Measurements from ENCODE around the gene CEP57. TPM values are rescaled to one million over a fixed set of nuclear protein-coding genes. Genes with fewer than 3 reads are reported as not detected.

The CEP57 gene
- total RNA-seq, 4 donors from 2014 or later: 18.6 to 30.1 (median 23.8) TPM

DNA sequence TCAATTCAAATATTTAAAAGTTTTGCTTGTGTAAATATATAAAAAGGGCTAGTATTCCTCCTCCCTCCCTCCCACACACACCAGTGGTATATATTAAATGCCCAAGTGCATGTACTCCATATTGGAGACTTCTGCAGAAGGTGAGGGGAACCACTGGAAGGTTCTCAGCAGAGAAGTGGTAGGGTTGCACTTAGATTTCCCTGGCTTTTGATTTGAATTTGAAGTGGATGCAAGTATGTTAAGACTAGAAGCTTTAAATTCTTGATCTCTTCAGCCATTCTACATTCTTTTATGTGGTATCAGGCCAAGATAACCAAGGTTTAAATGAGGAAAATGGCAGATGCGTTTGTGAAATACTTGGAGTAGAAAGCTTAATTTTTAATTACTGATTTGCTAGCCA lies 43.1 kb downstream of the CEP57 start:
- Histone ChIP-seq H3K9me3 (no peaks in the 10 kb centered on the region), H3K36me3 (peaks cover 0 to 85% (median 4%) of the 10 kb centered on the region in 3 donors), H3K27me3 (no peaks in the 10 kb centered on the region), H3K27ac (no peak overlapping the region), H3K4me3 (no peak overlapping the region), H3K4me1 (peaks cover 0 to 21% (median 0%) of the 10 kb centered on the region in 3 donors)
- intact Hi-C loops (cut with DNase I): loop anchor here (10.0 kb wide), 1 partner anchor 591 kb away; no protein-coding TSS in a partner anchor
- WGBS, 2 donors: 45 to 94% methylated on average over 1 of the region's 1 CpG
- TF ChIP-seq, protein P1, sequence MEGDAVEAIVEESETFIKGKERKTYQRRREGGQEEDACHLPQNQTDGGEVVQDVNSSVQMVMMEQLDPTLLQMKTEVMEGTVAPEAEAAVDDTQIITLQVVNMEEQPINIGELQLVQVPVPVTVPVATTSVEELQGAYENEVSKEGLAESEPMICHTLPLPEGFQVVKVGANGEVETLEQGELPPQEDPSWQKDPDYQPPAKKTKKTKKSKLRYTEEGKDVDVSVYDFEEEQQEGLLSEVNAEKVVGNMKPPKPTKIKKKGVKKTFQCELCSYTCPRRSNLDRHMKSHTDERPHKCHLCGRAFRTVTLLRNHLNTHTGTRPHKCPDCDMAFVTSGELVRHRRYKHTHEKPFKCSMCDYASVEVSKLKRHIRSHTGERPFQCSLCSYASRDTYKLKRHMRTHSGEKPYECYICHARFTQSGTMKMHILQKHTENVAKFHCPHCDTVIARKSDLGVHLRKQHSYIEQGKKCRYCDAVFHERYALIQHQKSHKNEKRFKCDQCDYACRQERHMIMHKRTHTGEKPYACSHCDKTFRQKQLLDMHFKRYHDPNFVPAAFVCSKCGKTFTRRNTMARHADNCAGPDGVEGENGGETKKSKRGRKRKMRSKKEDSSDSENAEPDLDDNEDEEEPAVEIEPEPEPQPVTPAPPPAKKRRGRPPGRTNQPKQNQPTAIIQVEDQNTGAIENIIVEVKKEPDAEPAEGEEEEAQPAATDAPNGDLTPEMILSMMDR (IDR thresholded peaks at IDR 0.05): no peak
- no peak for TF ChIP-seq POLR2A (IDR thresholded peaks at IDR 0.05)
- no peak for DNase-seq

DNA sequence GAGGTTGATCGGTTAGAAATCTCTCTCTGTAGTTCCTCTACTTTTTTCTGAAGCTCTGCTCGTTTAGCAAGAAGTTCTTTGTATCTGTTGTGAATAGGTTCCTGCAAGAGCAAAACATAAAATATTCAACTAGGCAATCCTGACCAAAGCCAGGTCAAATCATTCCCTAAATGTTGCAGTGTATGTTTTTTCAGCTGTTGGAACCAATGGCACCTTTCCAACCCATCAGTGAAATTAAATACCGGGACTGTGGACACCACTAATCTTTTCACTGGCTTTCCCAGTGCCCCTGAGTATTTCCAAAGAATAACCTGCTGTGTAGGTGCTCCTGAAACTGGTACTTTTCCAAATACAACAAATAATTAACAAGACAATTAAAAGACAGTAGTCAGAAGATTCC lies 45.1 kb downstream of the CEP57 start:
- H3K36me3 ChIP-seq: peaks cover 0 to 83% (median 4%) of the 10 kb centered on the region in 3 donors
- no peak for DNase-seq
- no peak overlapping the region for H3K27ac ChIP-seq
- WGBS, 2 donors: 60 to 66% methylated on average over 3 of the region's 3 CpGs
- no peaks in the 10 kb centered on the region for H3K9me3 ChIP-seq
- TF ChIP-seq, protein P1 (IDR thresholded peaks at IDR 0.05): no peak
- TF ChIP-seq POLR2A (IDR thresholded peaks at IDR 0.05): no peak
- peaks cover 0 to 21% (median 0%) of the 10 kb centered on the region in 3 donors for H3K4me1 ChIP-seq
- no peaks in the 10 kb centered on the region for H3K27me3 ChIP-seq
- intact Hi-C loops (cut with DNase I): loop anchor here (10.0 kb wide), 1 partner anchor 589 kb away; no protein-coding TSS in a partner anchor
- no peak overlapping the region for H3K4me3 ChIP-seq

DNA sequence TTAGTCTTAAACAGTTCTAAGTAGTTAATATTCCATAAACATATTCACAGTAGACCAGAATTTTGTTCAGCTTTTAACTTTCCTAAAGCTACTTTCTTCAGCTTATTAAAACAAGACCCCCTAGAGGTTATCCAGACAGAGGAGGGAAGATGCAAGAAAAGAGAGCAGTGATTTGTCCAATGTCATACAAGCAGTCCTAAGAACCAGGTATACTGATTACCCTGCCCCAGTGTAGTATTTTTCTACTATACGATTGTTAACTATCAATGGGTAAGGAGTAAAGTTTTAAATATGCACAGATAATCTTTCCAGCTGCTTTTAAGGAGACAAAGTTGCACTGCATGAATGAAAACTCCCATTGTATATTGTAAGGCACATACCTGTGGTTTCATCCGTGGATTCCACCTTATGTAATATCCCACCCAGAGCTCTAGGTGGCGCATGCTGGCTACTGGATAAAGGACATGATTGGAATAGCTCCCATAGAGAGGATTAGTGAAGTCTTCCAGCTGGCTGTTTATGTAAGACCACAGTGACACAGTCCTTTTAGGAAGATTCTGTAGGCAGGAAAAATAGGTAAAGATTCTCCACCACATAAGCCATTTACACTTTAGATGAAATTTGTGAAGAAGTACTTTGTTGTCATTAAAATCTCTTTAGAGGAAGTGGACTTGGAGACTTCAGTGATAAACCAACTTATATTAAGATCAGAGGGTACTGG lies 45.6 kb downstream of the CEP57 start:
- WGBS, 2 donors: 19 to 20% methylated on average over 3 of the region's 3 CpGs
- TF ChIP-seq, protein P1 (IDR thresholded peaks at IDR 0.05): peak; percentile 63 to 89 (median 84)
- TF ChIP-seq POLR2A (IDR thresholded peaks at IDR 0.05): no peak
- Histone ChIP-seq H3K4me1 (peaks cover 0 to 16% (median 0%) of the 10 kb centered on the region in 3 donors), H3K4me3 (no peak overlapping the region), H3K36me3 (peaks cover 0 to 84% (median 4%) of the 10 kb centered on the region in 3 donors), H3K9me3 (no peaks in the 10 kb centered on the region), H3K27ac (peak overlapping the region in 1 of 4 donors; percentile 41), H3K27me3 (no peaks in the 10 kb centered on the region)
- intact Hi-C loops (cut with DNase I): loop anchor here (10.0 kb wide), 1 partner anchor 589 kb away; no protein-coding TSS in a partner anchor
- DNase-seq: peak; percentile 2

DNA sequence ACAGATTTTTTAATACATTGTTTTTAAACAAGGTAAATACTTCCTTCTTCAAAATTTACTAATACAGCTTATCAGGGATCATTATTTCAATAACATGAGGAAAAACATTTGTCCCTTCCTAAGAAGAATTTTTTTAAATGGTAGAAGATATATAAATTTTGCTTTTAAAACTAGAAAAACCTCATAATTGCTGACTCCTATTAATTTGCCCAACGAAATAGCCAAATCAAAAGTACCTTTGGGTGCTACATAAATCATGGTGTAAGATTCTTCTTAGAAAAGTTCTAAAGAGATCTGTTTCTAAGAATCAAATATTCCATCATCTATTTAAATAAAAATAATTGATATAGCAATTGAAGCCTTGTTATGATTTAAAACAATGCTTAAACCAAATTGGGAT lies 54.9 kb downstream of the CEP57 start:
- H3K27me3 ChIP-seq: no peaks in the 10 kb centered on the region
- no peak overlapping the region for H3K27ac ChIP-seq
- intact Hi-C loops (cut with DNase I): no loop called here
- peaks cover 0 to 5% (median 0%) of the 10 kb centered on the region in 3 donors for H3K4me1 ChIP-seq
- H3K9me3 ChIP-seq: no peaks in the 10 kb centered on the region
- no peak overlapping the region for H3K4me3 ChIP-seq
- no peak for TF ChIP-seq POLR2A (IDR thresholded peaks at IDR 0.05)
- TF ChIP-seq, protein P1 (IDR thresholded peaks at IDR 0.05): no peak
- DNase-seq: no peak
- H3K36me3 ChIP-seq: peaks cover 3 to 80% (median 5%) of the 10 kb centered on the region in 3 donors
- 90 to 97% methylated on average over 1 of the region's 1 CpG for WGBS, 2 donors

GRCh38 chr11:95849087-95849825 lies 59.0 kb downstream of the CEP57 start:
- intact Hi-C loops (cut with DNase I): no loop called here
- peaks cover 0 to 5% (median 0%) of the 10 kb centered on the region in 3 donors for H3K4me1 ChIP-seq
- H3K27me3 ChIP-seq: no peaks in the 10 kb centered on the region
- no peak overlapping the region for H3K27ac ChIP-seq
- DNase-seq: no peak
- H3K9me3 ChIP-seq: no peaks in the 10 kb centered on the region
- H3K36me3 ChIP-seq: peaks cover 3 to 63% (median 5%) of the 10 kb centered on the region in 3 donors
- H3K4me3 ChIP-seq: no peak overlapping the region
- 66 to 68% methylated on average over 6 of the region's 6 CpGs for WGBS, 2 donors
- TF ChIP-seq, protein P1 (IDR thresholded peaks at IDR 0.05): peak in 5 of 6 experiments; percentile 14 to 54 (median 30)
- TF ChIP-seq POLR2A (IDR thresholded peaks at IDR 0.05): no peak

All from esophagus squamous epithelium (tissue), 5 donors.